HCT116 (cell line): ENCODE measurements around the gene IPO7. TPM values are rescaled to one million over a fixed set of nuclear protein-coding genes. Genes with fewer than 3 reads are reported as not detected.
A peak's percentile ranks its signal among the peaks of the same experiment; 100 is the strongest.

Experiments
- ATAC-seq: fragments of 200-7000 bp; cut with Tn5 transposase; 2 replicates; pipeline ENCODE4 v1.9.1; 2020; ENCODE audit warnings: mild to moderate bottlenecking, moderate library complexity
- BruUV-seq: library from RNA; stranded (reverse); fragments of 400-500 nt; replicated peaks from 2 replicates; lab custom pipeline; 2021; lab: Mats Ljungman, UMichigan
- CTCF ChIA-PET: fragments of 300-600 bp; sonication (Branson Sonifier 250); formaldehyde crosslinking; loops from one replicate; lab custom pipeline; 2021; ENCODE audit warnings: antibody characterized with exemption; lab: Charles Lee
- POLR2A ChIA-PET: fragments of 300-600, 350-600 bp; sonication (Branson Sonifier 250); formaldehyde crosslinking; loops from one replicate; lab custom pipeline; 2021; ENCODE audit warnings: antibody characterized with exemption; lab: Charles Lee
- RAD21 ChIA-PET, 2 experiments: fragments of 300-600 bp; sonication (Branson Sonifier 250); formaldehyde crosslinking; loops; one replicate each; lab custom pipeline; 2023; ENCODE audit warnings: low total read pairs in 2 of 2; ENCODE audit not compliant: uncharacterized antibody in 2 of 2, unreplicated experiment in 2 of 2, low non-redundant PET in 1 of 2; lab: Charles Lee
- DNase-seq: peaks from one replicate; pipeline ENCODE4 v3.0.0-alpha.2; 2010; ENCODE audit warnings: low read depth, low spot score
- H2AFZ ChIP-seq: fragments of 200-600 bp; shearing (Covaris generic), sonication (generic); 2 replicates; pipeline ENCODE4 v1.6.1; 2017; ENCODE audit warnings: low read depth, mixed run types, mixed read lengths, antibody characterized with exemption, low read length; ENCODE audit not compliant: poor library complexity, severe bottlenecking
- H3K27ac ChIP-seq: 2 replicates; pipeline ENCODE4 v1.5.1; 2012; ENCODE audit warnings: low read depth, low read length
- H3K27me3 ChIP-seq: fragments of 200-600 bp; sonication (generic); 2 replicates; pipeline ENCODE4 v1.6.1; 2016; ENCODE audit warnings: mixed run types, low read length, mixed read lengths; ENCODE audit not compliant: insufficient read depth
- H3K36me3 ChIP-seq, 2 experiments: fragments of 200-500 bp in 1 of 2; fragments of 200-600 bp in 1 of 2; sonication (Bioruptor generic) in 1 of 2; sonication (generic) in 1 of 2; 2 replicates each; pipeline versions ENCODE4 v1.5.1 to v1.6.1; 2014 to 2016; ENCODE audit warnings: low read length in 2 of 2, inconsistent platforms in 1 of 2, mixed read lengths in 1 of 2, mixed run types in 1 of 2; ENCODE audit not compliant: insufficient read depth in 2 of 2, control insufficient read depth in 1 of 2
- H3K4me1 ChIP-seq, 2 experiments: fragments of 200-600 bp in 1 of 2; sonication (generic) in 1 of 2; 2 replicates each; pipeline versions ENCODE4 v1.5.1 to v1.6.1; 2012 to 2017; ENCODE audit warnings: low read length in 2 of 2, inconsistent platforms in 1 of 2, mild to moderate bottlenecking in 1 of 2, mixed read lengths in 1 of 2, mixed run types in 1 of 2, moderate library complexity in 1 of 2; ENCODE audit not compliant: insufficient read depth in 2 of 2, control insufficient read depth in 1 of 2
- H3K4me2 ChIP-seq: fragments of 200-600 bp; sonication (generic); 2 replicates; pipeline ENCODE4 v1.6.1; 2017; ENCODE audit warnings: mixed run types, low read length, mixed read lengths
- H3K4me3 ChIP-seq, 2 experiments: fragments of 200-600 bp in 1 of 2; sonication (generic) in 1 of 2; replicated peaks in 1 of 2; 2 replicates each; pipeline ENCODE4 v1.5.1; 2011 to 2016; ENCODE audit warnings: low read length in 2 of 2, control low read depth in 1 of 2, low read depth in 1 of 2, mild to moderate bottlenecking in 1 of 2, mixed read lengths in 1 of 2, mixed run types in 1 of 2
- H3K79me2 ChIP-seq: fragments of 200-600 bp; sonication (generic); 2 replicates; pipeline ENCODE4 v1.6.1; 2017; ENCODE audit warnings: mild to moderate bottlenecking, mixed run types, low read length, moderate library complexity, mixed read lengths; ENCODE audit not compliant: insufficient read depth
- H3K9ac ChIP-seq: fragments of 200-600 bp; sonication (generic); 2 replicates; pipeline ENCODE4 v1.6.1; 2016; ENCODE audit warnings: low read length, mixed read lengths
- H3K9me2 ChIP-seq: fragments of 200-600 bp; sonication (generic), shearing (Covaris generic); 2 replicates; pipeline ENCODE4 v1.6.1; 2017; ENCODE audit warnings: mixed run types, mild to moderate bottlenecking, moderate library complexity; ENCODE audit not compliant: insufficient read depth
- H3K9me3 ChIP-seq, 2 experiments: fragments of 200-500 bp in 1 of 2; fragments of 200-600 bp in 1 of 2; sonication (Bioruptor generic) in 1 of 2; sonication (generic) in 1 of 2; 2 replicates each; pipeline ENCODE4 v1.6.1; 2014 to 2017; ENCODE audit warnings: low read length in 2 of 2, mixed read lengths in 2 of 2, inconsistent platforms in 1 of 2, low read depth in 1 of 2, mild to moderate bottlenecking in 1 of 2, mixed run types in 1 of 2, moderate library complexity in 1 of 2; ENCODE audit not compliant: control insufficient read depth in 1 of 2, insufficient read depth in 1 of 2
- H4K20me1 ChIP-seq: fragments of 200-600 bp; sonication (generic), shearing (Covaris generic); 2 replicates; pipeline ENCODE4 v1.6.1; 2017; ENCODE audit warnings: mixed run types, mild to moderate bottlenecking, moderate library complexity; ENCODE audit not compliant: insufficient read depth
- CBX3 ChIP-seq: IDR thresholded peaks from 2 replicates; pipeline ENCODE4 v1.6.1; 2012; ENCODE audit warnings: low read depth
- CEBPB ChIP-seq: IDR thresholded peaks from 2 replicates; pipeline ENCODE4 v1.6.1; 2012; ENCODE audit warnings: low read depth
- EGR1 ChIP-seq: IDR thresholded peaks from 2 replicates; pipeline ENCODE4 v1.6.1; 2012; ENCODE audit warnings: low read depth
- ELF1 ChIP-seq: IDR thresholded peaks from 2 replicates; pipeline ENCODE4 v1.6.1; 2012; ENCODE audit warnings: low read depth, borderline replicate concordance
- EZH2 ChIP-seq: fragments of 200-600 bp; sonication (generic); IDR thresholded peaks from 2 replicates; pipeline ENCODE4 v1.6.1; 2017; ENCODE audit warnings: antibody characterized with exemption, mixed run types
- FOSL1 ChIP-seq: IDR thresholded peaks from 2 replicates; pipeline ENCODE4 v1.6.1; 2012; ENCODE audit warnings: low read depth
- MAX ChIP-seq: IDR thresholded peaks from 2 replicates; pipeline ENCODE4 v1.6.1; 2012
- REST ChIP-seq: IDR thresholded peaks from 2 replicates; pipeline ENCODE4 v1.6.1; 2012; ENCODE audit warnings: low read depth
- SP1 ChIP-seq: IDR thresholded peaks from 2 replicates; pipeline ENCODE4 v1.6.1; 2012; ENCODE audit warnings: low read depth
- SRF ChIP-seq: IDR thresholded peaks from 2 replicates; pipeline ENCODE4 v1.6.1; 2012; ENCODE audit warnings: low read depth
- TCF7L2 ChIP-seq: IDR thresholded peaks from 2 replicates; pipeline ENCODE4 v1.7.0; 2011; ENCODE audit warnings: borderline replicate concordance, inconsistent platforms; ENCODE audit not compliant: insufficient read depth, insufficient read length; ENCODE audit errors: extremely low read depth
- ZBTB33 ChIP-seq: IDR thresholded peaks from 2 replicates; pipeline ENCODE4 v1.6.1; 2011; ENCODE audit warnings: mild to moderate bottlenecking, low read length, moderate library complexity; ENCODE audit not compliant: insufficient replicate concordance; ENCODE audit errors: extremely low read depth
- ZFX ChIP-seq: fragments of 450-650 bp; IDR thresholded peaks from 2 replicates; pipeline ENCODE4 v1.6.1; 2017
- ZNF274 ChIP-seq: fragments of 200-500 bp; sonication (Bioruptor generic); IDR thresholded peaks from 2 replicates; pipeline ENCODE4 v1.6.1; 2014; ENCODE audit warnings: mild to moderate bottlenecking, low read depth, low read length, inconsistent platforms
- intact Hi-C: fragments of 100-400 bp; cut with micrococcal nuclease; formaldehyde crosslinking; loops from 2 replicates; pipeline ENCODE4 v1.10.0; 2022
- total RNA-seq: library from RNA; stranded (reverse); gene quantifications from one replicate; pipeline ENCODE4 v1.2.1, GENCODE V29; 2021; ENCODE audit not compliant: unreplicated experiment

The IPO7 gene
- total RNA-seq, 1 experiment from 2014 or later: 186 TPM

GRCh38 chr11:9367551-9367950 is 16.9 kb upstream of the IPO7 start:
- Histone ChIP-seq H3K36me3 (no peaks in the 10 kb centered on the region), H3K9me3 (no peaks in the 10 kb centered on the region), H3K4me1 (peaks cover 18 to 26% of the 10 kb centered on the region in 2 experiments), H3K9ac (no peak overlapping the region), H3K4me3 (no peak overlapping the region), H3K9me2 (no peaks in the 10 kb centered on the region), H4K20me1 (no peaks in the 10 kb centered on the region), H3K4me2 (no peak overlapping the region), H3K27ac (no peak overlapping the region), H2AFZ (peak overlapping the region; percentile 24), H3K27me3 (no peaks in the 10 kb centered on the region), H3K79me2 (no peaks in the 10 kb centered on the region)
- intact Hi-C loops: no loop called here
- POLR2A ChIA-PET: interaction anchor here (1.0 kb wide), 1 partner anchor 93 kb away, joined by 3 read pairs; the partner anchor contains the start of gene ZNF143
- DNase-seq (no peak), ATAC-seq (no peak)
- BruUV-seq: no TSS peak
- RAD21 ChIA-PET: no interaction called here
- CTCF ChIA-PET: no interaction called here
- TF ChIP-seq REST (no peak), EZH2 (no peak), CEBPB (no peak), ZBTB33 (no peak), ZFX (no peak), CBX3 (no peak), MAX (no peak), SP1 (no peak), SRF (no peak), EGR1 (no peak), ELF1 (no peak), TCF7L2 (no peak), ZNF274 (no peak), FOSL1 (no peak)
